GM21381 (cell line): ENCODE measurements around the gene MSMP.

Experiments
- ATAC-seq: cut with Tn5 transposase; IDR thresholded peaks from one replicate; pipeline ENCODE4 v1.9.1; 2021; ENCODE audit warnings: mild to moderate bottlenecking, moderate library complexity; ENCODE audit not compliant: unreplicated experiment

The MSMP gene

DNA sequence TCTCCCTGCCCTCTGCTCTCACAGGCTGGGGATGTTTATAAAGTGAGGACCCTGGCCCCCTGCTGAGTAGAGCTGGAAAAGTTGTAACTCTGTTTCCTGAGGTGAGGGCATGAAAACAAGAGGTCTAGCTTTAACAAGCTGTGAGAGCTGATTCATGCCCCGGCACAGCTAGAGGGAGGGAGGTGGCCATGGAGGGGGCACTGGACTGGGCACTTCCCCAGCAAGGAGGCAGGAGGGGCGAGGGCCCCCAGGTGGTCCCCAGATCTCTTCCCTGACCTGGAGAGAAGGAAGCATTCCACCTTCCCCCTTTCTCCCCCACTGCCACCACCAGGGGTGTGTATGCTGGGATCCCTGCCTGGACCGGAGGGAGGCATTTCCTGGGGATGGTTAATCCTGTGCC lies at the start of gene MSMP:
Gene MSMP (minus strand): TSS at position 13 of the 400 bp plus-strand sequence. CDS start 147 bp downstream, outside the sequence.
- ATAC-seq: no peak

- no peak for ATAC-seq
These were observed 47.5 kb upstream of the MSMP start for GRCh38 chr9:35801328-35802128.

- no peak for ATAC-seq
These were observed 46.5 kb upstream of the MSMP start for GRCh38 chr9:35800530-35800929.

DNA sequence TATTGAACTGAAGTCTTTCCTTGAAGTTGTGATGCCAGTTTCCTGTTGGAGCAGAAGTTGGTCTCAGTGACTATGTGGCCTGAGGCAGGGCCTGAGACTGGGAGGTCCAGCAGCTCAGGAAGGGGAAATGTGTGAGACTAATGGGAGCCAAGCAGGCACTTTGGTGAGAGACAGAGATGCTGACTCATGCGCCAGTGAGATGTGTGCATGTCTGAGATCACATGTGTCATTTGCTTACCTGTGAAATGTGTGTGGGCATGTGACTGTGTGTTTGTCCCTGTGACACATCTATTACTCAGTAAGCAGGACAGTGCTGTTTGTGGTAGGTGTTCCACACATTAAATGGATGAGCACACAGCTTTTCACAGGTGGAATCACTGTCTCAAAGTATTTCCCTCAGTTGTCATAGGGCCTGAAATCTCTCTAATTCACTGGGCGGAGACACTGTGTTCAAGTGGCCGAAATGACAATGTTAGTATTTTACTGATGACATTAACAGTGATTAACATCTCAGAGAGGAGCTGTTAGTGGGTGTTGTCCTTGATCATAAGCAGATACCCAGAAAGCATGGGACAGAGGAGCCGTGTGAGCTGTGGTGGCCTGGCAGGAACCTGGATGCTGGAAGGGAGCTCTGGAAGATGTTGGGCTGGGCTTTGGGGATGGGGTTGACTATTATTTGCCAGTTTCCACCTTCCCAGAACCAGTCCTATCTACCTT lies 44.7 kb upstream of the MSMP start:
- no peak for ATAC-seq

DNA sequence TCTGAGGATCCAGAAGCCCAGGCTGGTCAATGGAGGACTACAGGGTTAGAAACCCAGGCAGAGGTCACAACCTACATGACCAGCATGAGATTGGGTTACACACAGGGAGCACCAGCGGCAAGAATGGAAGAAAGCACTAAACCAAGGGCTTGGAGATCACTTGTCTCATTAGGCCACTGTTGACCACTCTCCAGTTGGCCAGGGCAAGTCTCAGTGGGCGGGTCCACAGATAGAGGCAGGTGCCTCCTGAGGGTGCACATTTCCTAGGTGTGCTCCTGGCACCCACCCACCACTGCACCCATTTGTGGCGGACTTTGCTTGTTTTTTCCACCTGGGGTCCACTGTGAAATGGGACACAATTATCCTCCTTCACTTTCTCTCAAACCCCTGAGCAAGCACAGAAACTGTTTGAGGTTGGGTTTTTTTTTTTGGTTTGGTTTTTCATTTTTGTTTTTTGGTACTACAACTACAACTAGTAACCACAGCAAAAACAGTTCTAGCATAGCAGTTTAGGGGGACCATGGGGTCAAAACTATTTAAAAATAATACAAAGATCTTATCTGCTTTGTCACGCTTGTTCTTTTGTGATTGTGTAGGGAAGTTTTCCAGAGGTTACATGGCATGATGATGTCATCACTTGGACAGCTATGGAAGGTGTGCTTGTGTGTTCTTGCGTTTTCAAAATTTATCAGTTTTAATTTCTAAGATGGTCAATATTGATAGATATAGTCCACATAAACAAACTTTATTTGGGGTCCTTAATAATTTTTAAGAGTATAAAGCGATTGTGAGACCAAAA lies 43.4 kb upstream of the MSMP start:
- peak; percentile 51 for ATAC-seq

DNA sequence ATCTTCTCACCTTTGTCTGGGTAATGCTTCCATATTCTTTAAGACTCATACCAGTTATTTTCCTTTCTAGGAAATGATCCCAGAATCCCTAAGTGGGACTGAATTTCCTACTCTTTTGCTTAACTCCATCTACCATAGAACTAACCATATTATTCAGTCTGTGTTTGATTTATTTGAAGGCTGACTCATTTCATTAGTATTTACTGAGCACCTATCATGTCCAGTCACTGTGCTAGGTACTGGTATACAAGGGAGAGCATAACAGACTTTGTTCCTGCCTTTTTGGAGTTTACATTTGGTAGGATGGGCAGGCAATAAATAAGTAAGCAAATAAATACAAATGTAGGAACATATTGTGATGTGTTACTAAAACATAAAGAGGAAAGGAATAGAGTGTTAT lies 41.6 kb upstream of the MSMP start:
- ATAC-seq: no peak

- no peak for ATAC-seq
These were observed 39.4 kb upstream of the MSMP start for GRCh38 chr9:35793461-35793860.

- ATAC-seq: no peak
These were observed 38.8 kb upstream of the MSMP start for GRCh38 chr9:35792826-35793225.

DNA sequence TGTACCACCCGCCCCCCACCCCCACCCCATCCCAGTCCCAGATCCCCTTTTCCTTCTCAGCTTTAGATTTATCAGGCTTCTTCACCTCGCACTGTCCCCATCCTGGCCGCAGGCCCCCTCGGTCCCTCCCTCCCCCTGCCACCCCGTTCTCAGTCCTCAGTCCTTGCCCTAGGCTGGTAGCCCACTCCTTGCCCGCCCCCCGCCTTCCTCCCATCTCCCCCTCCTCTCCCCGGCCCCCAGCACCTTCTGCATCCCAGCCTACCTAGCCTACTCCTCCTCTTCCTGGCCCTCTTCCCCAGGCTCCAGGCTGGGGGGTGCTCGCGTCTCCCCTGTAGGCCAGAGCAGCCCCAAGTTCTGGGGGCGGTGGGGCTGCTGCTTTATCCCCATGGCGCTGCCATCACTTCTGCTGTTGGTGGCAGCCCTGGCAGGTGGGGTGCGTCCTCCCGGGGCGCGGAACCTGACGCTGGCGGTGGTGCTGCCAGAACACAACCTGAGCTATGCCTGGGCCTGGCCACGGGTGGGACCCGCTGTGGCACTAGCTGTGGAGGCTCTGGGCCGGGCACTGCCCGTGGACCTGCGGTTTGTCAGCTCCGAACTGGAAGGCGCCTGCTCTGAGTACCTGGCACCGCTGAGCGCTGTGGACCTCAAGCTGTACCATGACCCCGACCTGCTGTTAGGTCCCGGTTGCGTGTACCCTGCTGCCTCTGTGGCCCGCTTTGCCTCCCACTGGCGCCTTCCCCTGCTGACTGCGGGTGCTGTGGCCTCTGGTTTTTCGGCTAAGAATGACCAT lies 38.1 kb upstream of the MSMP start:
- ATAC-seq: no peak

GRCh38 chr9:35791297-35791921 lies 37.3 kb upstream of the MSMP start, which contains the start of gene NPR2:
TSS of gene NPR2 (plus strand) at chr9:35791591. CDS start at chr9:35792409, 818 bp downstream.
- ATAC-seq: no peak

- ATAC-seq: no peak
These were observed 36.6 kb upstream of the MSMP start for GRCh38 chr9:35790385-35791296.

DNA sequence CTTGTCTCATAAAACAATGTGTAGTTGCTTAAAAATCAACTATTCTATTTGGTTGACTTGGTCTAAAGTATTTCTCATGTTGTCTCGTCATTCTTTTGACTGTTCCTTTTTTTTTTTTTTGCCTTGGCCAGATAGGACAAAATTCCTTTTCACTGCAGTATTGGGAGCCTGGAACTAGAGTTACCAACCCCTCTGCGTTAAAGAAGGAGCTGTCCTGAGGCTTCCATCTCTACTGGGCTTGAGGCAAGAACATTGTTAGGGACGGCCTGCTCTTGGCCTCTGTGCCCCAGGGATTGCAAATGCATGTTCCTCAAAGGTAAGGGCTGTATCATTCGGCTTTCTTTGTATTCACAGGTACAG lies 35.9 kb upstream of the MSMP start:
- no peak for ATAC-seq

DNA sequence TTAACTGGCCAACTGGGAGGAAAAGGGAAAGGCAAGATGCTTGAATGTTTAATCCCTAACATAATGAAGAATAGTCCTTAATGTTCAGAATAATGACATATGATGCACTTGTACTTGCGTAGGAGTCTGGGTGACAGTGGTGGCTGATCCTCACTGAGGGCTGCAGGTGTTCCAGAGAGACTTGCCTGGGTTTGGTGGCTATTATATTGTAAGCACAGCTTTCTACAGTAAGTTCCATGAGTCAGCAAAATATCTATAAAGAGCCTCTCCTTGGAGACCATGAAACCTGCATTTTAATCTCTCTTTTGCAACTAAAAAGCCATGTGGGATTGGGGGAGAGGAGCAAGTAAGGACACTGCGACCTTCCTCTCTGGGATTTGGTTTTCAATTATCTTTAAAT lies 35.5 kb upstream of the MSMP start:
- ATAC-seq: no peak

DNA sequence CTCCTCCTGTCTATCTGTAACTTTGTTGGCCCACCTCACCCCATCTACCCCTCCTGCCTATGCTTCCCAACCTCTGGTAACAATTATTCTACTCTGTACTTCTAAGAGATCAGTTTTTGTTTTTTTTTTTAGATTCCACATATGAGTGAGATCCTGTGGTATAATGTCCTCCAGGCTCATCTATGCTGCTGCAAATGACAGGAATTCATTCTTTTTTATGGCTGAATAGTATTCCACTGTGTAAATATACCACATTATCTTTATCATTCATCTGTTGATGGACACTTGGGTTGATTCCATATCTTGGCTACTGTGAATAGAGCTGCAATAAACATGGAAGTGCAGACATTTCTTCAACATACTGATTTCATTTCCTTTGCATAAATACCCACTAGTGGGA lies 29.3 kb upstream of the MSMP start:
- ATAC-seq: no peak

DNA sequence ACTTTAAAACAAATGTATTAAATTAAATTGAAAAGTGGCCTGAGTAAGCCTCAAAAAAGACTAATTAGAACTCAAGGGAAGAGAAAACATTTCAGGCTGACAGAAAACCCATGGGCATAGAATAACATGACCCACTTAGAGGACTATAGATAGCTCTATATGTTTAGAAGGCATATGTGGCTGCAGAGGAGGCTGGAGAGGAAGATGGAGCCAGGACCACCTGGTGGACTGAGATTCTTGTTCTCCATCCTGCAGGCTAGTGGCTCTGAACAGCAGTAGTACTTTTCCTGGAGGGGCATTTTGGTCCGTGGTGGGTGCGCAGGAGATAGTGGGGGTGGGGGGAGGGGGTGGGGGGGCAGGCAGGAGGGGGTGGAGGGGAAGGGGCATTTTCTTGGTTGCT lies 27.0 kb upstream of the MSMP start:
- no peak for ATAC-seq

DNA sequence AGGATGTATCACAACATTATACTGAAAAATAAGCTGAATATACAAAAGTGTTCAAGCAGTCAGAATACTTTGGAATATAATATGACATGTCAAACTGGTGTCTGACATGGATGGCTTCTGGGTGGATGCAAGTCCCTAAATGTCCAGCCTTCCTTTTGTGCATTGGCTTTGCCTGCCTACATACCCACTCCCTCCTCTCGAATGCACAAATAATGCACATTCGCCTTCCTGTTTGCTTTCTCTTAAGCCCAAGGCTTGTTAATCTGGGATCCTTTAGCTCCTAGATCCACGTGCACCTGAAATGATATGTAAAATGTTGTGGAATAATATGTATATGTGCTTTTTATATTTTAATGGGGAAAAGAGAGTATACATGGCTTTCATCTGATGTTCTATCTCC lies 24.4 kb upstream of the MSMP start:
- no peak for ATAC-seq

- no peak for ATAC-seq
These were observed 21.9 kb upstream of the MSMP start for GRCh38 chr9:35776018-35776417.

DNA sequence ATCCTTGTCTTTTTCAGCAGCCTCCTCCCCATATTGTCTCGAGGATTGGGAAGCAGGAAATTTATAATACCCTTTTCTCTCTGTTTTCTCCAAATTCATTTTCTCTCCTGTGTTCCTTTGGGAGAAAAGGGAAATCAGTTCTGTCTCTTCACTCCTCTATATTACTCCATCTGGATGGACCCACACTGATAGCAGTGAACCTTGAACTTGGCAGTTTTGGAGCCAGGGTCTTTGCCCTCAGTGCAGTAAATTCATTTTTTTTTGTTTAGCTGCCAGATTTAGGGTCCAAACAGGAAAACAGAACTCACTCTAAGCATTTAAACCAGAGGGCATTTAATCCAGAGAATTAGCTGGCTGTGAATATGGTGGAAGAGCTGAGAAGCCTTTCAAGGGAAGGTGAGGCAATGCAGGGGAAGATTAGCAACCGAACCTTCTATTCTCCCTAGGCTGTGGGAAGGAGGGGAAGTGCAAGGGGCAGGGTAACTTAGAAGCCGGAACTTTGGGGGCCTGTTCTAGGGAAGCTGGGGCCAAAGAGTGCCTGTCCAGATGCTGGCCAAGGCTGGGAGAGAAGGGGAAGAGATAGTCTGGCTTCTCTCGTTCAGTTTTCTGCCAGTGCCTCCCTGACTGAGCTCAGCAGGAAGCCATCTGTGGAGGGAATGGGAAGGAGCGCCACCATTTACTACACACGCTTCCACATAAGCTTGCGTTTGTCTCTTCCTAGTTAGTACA lies 21.0 kb upstream of the MSMP start:
- ATAC-seq: no peak

DNA sequence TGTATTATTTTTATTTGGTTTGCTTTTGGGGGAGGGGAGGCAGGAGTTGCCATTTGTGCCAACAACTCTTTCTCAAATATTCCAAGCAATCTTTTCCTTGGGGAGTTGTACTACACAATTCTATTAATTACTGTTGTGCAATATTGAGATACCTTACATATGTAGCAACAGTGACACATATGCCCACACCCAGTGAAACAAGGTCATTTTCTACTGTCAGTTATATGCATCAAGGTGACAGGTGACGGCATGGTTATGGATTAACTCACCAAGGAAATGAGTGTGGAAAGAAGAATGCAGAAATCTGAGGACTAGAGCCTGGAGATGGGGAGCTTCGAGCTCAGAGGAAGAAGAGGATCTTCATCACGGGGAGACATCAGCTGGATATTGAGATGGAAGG lies 17.9 kb upstream of the MSMP start:
- no peak for ATAC-seq
